ENCODE measurements around the gene GDF10.

The GDF10 gene

GRCh38 chr10:47317251-47317650 lies 17.3 kb downstream of the GDF10 start:
- no peak for DNase-seq

GRCh38 chr10:47318706-47319105 lies 18.7 kb downstream of the GDF10 start:
- no peak for DNase-seq

- no peak for DNase-seq
These were observed 19.8 kb downstream of the GDF10 start for GRCh38 chr10:47319784-47320183.

GRCh38 chr10:47320812-47321211 lies 20.8 kb downstream of the GDF10 start:
- no peak for DNase-seq

- DNase-seq, result no peak
These were observed 21.7 kb downstream of the GDF10 start for GRCh38 chr10:47321521-47322195.

- no peak for DNase-seq
These were observed 22.5 kb downstream of the GDF10 start, which contains the start of gene GDF2 for GRCh38 chr10:47322300-47323061. Gene GDF2, plus strand, starts transcription at chr10:47322454. Its CDS starts 215 bp downstream, at chr10:47322669.

GRCh38 chr10:47323087-47323486 lies 23.1 kb downstream of the GDF10 start:
- DNase-seq, result no peak

GRCh38 chr10:47323636-47324296 lies 23.8 kb downstream of the GDF10 start:
- no peak for DNase-seq

- DNase-seq, result no peak
These were observed 25.6 kb downstream of the GDF10 start for GRCh38 chr10:47325303-47326291.

- no peak for DNase-seq
These were observed 26.4 kb downstream of the GDF10 start for GRCh38 chr10:47326306-47326926.

- DNase-seq, result no peak
These were observed 26.9 kb downstream of the GDF10 start for GRCh38 chr10:47326927-47327330.

- DNase-seq, result no peak
These were observed 29.9 kb downstream of the GDF10 start for GRCh38 chr10:47329855-47330254.

GRCh38 chr10:47330366-47330765 lies 30.4 kb downstream of the GDF10 start:
- no peak for DNase-seq

GRCh38 chr10:47330804-47331203 lies 30.8 kb downstream of the GDF10 start:
- DNase-seq, result no peak

- no peak for DNase-seq
These were observed 31.5 kb downstream of the GDF10 start for GRCh38 chr10:47331491-47331890.

- no peak for DNase-seq
These were observed 32.0 kb downstream of the GDF10 start for GRCh38 chr10:47331954-47332353.

- no peak for DNase-seq
These were observed 32.4 kb downstream of the GDF10 start for GRCh38 chr10:47332371-47332770.

- no peak for DNase-seq
These were observed 32.9 kb downstream of the GDF10 start for GRCh38 chr10:47332946-47333345.

GRCh38 chr10:47333532-47333931 lies 33.5 kb downstream of the GDF10 start:
- no peak for DNase-seq

GRCh38 chr10:47334466-47335295 lies 34.7 kb downstream of the GDF10 start:
- DNase-seq, result no peak

- DNase-seq, result no peak
These were observed 35.9 kb downstream of the GDF10 start for GRCh38 chr10:47335906-47336305.

Measured in activated T-cell treated with anti-CD3 and anti-CD28 coated beads, Interleukin-2, amount 50 U/mL, for 1 hour (primary cell).